Activated naive CD8-positive, alpha-beta T cell treated with anti-CD3 and anti-CD28 coated beads, Interleukin-2, amount 50 U/mL, for 16 hours (primary cell): ENCODE results near the gene SPTBN1.
"Not testable (repeated sequence)": the region's sequence is repeated elsewhere in the genome, so short reads cannot be mapped to it uniquely, and the experiment has no call there.

Experiments
- DNase-seq: peaks from one replicate; pipeline ENCODE4 v3.0.0-alpha.2; 2020; ENCODE audit warnings: low read depth, low spot score

Gene SPTBN1

GRCh38 chr2:54526226-54526879, 70.2 kb downstream of the SPTBN1 start:
- no peak for DNase-seq

GRCh38 chr2:54528311-54528955, 72.3 kb downstream of the SPTBN1 start:
- no peak for DNase-seq

GRCh38 chr2:54529518-54529917, 73.4 kb downstream of the SPTBN1 start:
- not testable (repeated sequence) for DNase-seq

GRCh38 chr2:54529935-54530334, 73.8 kb downstream of the SPTBN1 start:
- DNase-seq: no peak

- DNase-seq: no peak
Measured at GRCh38 chr2:54531558-54531957, 75.4 kb downstream of the SPTBN1 start.

- no peak for DNase-seq
Measured at GRCh38 chr2:54534221-54534620, 78.1 kb downstream of the SPTBN1 start.

GRCh38 chr2:54534625-54535024, 78.5 kb downstream of the SPTBN1 start:
- DNase-seq: no peak

- DNase-seq: no peak
Measured at GRCh38 chr2:54535599-54536195, 79.6 kb downstream of the SPTBN1 start.

GRCh38 chr2:54536720-54537119, 80.6 kb downstream of the SPTBN1 start:
- DNase-seq: no peak

GRCh38 chr2:54538537-54538936, 82.4 kb downstream of the SPTBN1 start:
- DNase-seq: no peak

- DNase-seq: no peak
Measured at GRCh38 chr2:54539683-54540082, 83.6 kb downstream of the SPTBN1 start.

GRCh38 chr2:54540194-54540593, 84.1 kb downstream of the SPTBN1 start:
- DNase-seq: no peak

- DNase-seq: no peak
Measured at GRCh38 chr2:54541995-54542394, 85.9 kb downstream of the SPTBN1 start.

- no peak for DNase-seq
Measured at GRCh38 chr2:54543733-54544396, 87.7 kb downstream of the SPTBN1 start.

GRCh38 chr2:54545702-54546450, 89.7 kb downstream of the SPTBN1 start:
- no peak for DNase-seq

GRCh38 chr2:54546518-54546917, 90.4 kb downstream of the SPTBN1 start:
- no peak for DNase-seq

GRCh38 chr2:54546923-54547720, 91.0 kb downstream of the SPTBN1 start:
- DNase-seq: no peak

GRCh38 chr2:54549430-54549829, 93.3 kb downstream of the SPTBN1 start:
- DNase-seq: no peak

- no peak for DNase-seq
Measured at GRCh38 chr2:54549917-54550518, 93.9 kb downstream of the SPTBN1 start.

- no peak for DNase-seq
Measured at GRCh38 chr2:54550547-54550946, 94.4 kb downstream of the SPTBN1 start.
